Left ventricle myocardium superior (tissue), 1 donor: ENCODE data around the gene C17orf58. TPM values are rescaled to one million over a fixed set of nuclear protein-coding genes. Genes with fewer than 3 reads are reported as not detected.
"Not testable (repeated sequence)": the region's sequence is repeated elsewhere in the genome, so short reads cannot be mapped to it uniquely, and the experiment has no call there.

Experiments
- ATAC-seq: fragments of 200-7000 bp; cut with Tn5 transposase; one replicate; pipeline ENCODE4 v1.9.1; 2020; ENCODE audit warnings: mild to moderate bottlenecking, moderate library complexity
- DNase-seq: peaks from one replicate; pipeline ENCODE4 v3.0.0-alpha.2; 2020
- intact Hi-C: fragments of 100-400 bp; cut with micrococcal nuclease; formaldehyde crosslinking; loops from one replicate; pipeline ENCODE4 v1.11.0; 2022
- long read RNA-seq: library from polyadenylated mRNA; unstranded; transcript quantifications from one replicate; pipeline ENCODE4 v2.0.0, GENCODE V29; 2021
- total RNA-seq: library from RNA; stranded (reverse); fragmentation: NEBNext Ultra II Directional; extraction: Animal tissue kit (Norgen Biotek cat#: 25700); gene quantifications from one replicate; pipeline ENCODE4 v1.2.1, GENCODE V29; 2021
- donor health status: DM: no; HTN: yes; CAD: no; lungs with severe emphysema.

Gene C17orf58
- 5.0 TPM for total RNA-seq
- long read RNA-seq, partial matches to known transcripts = 5 of 14 reads
- long read RNA-seq, other reads (novel, unspliced or antisense) = 1 of 14 reads

GRCh38 chr17:67996301-67997171 lies at the start of gene C17orf58:
Gene C17orf58, minus strand, starts transcription at chr17:67996469. Its CDS starts 271 bp downstream, at chr17:67996198.
- intact Hi-C loops = not testable (repeated sequence)
- ATAC-seq = peak; percentile 3
- peak; percentile 51 for DNase-seq

- ATAC-seq = no peak
- no peak for DNase-seq
- intact Hi-C loops = no loop called here
Measured at GRCh38 chr17:68036304-68037147, 40.3 kb upstream of the C17orf58 start.

GRCh38 chr17:68035523-68036303 lies 39.4 kb upstream of the C17orf58 start, which contains the start of gene KPNA2:
Gene KPNA2, plus strand, starts transcription at chr17:68035735. Its CDS starts 1,398 bp downstream, at chr17:68037133.
- ATAC-seq = peak; percentile 96
- DNase-seq = peak; percentile 93
- intact Hi-C loops = no loop called here

GRCh38 chr17:68035131-68035522 lies 38.9 kb upstream of the C17orf58 start:
- peak; percentile 96 for DNase-seq
- ATAC-seq = peak; percentile 94
- intact Hi-C loops = no loop called here

GRCh38 chr17:68034452-68034776 lies 38.1 kb upstream of the C17orf58 start:
- intact Hi-C loops = no loop called here
- DNase-seq (no peak), ATAC-seq (no peak)

GRCh38 chr17:68033636-68034451 lies 37.6 kb upstream of the C17orf58 start:
- intact Hi-C loops = no loop called here
- DNase-seq (no peak), ATAC-seq (peak; percentile 8)

GRCh38 chr17:68029512-68030215 lies 33.4 kb upstream of the C17orf58 start:
- ATAC-seq (no peak), DNase-seq (no peak)
- intact Hi-C loops = no loop called here

- DNase-seq, intact Hi-C loops, ATAC-seq: not testable (repeated sequence)
Measured at GRCh38 chr17:68022547-68022946, 26.3 kb upstream of the C17orf58 start.

GRCh38 chr17:68021963-68022362 lies 25.7 kb upstream of the C17orf58 start:
- ATAC-seq (no peak), DNase-seq (no peak)
- intact Hi-C loops = no loop called here

GRCh38 chr17:68020791-68021190 lies 24.5 kb upstream of the C17orf58 start:
- DNase-seq, intact Hi-C loops, ATAC-seq: not testable (repeated sequence)

GRCh38 chr17:68020409-68020756 lies 24.1 kb upstream of the C17orf58 start:
- DNase-seq (no peak), ATAC-seq (no peak)
- intact Hi-C loops = no loop called here

GRCh38 chr17:68019675-68020408 lies 23.6 kb upstream of the C17orf58 start:
- ATAC-seq (peak; percentile 98), DNase-seq (peak; percentile 97)
- intact Hi-C loops = no loop called here

GRCh38 chr17:68019336-68019674 lies 23.0 kb upstream of the C17orf58 start:
- intact Hi-C loops = no loop called here
- DNase-seq = no peak
- ATAC-seq = no peak

- intact Hi-C loops, ATAC-seq, DNase-seq: not testable (repeated sequence)
Measured at GRCh38 chr17:68018493-68018892, 22.2 kb upstream of the C17orf58 start.

GRCh38 chr17:68016838-68017237 lies 20.6 kb upstream of the C17orf58 start:
- intact Hi-C loops = no loop called here
- no peak for ATAC-seq

GRCh38 chr17:68015081-68015723 lies 18.9 kb upstream of the C17orf58 start:
- DNase-seq (no peak), ATAC-seq (no peak)
- intact Hi-C loops = no loop called here

More at GRCh38 chr17:68016838-68017237, 20.6 kb upstream of the C17orf58 start:
- no peak for DNase-seq

GRCh38 chr17:68013385-68013784 lies 17.1 kb upstream of the C17orf58 start:
- intact Hi-C loops = no loop called here
- DNase-seq (no peak), ATAC-seq (no peak)
